ENCODE measurements around the gene DUS1L.
A peak's percentile ranks its signal among the peaks of the same experiment; 100 is the strongest.

The DUS1L gene

DNA sequence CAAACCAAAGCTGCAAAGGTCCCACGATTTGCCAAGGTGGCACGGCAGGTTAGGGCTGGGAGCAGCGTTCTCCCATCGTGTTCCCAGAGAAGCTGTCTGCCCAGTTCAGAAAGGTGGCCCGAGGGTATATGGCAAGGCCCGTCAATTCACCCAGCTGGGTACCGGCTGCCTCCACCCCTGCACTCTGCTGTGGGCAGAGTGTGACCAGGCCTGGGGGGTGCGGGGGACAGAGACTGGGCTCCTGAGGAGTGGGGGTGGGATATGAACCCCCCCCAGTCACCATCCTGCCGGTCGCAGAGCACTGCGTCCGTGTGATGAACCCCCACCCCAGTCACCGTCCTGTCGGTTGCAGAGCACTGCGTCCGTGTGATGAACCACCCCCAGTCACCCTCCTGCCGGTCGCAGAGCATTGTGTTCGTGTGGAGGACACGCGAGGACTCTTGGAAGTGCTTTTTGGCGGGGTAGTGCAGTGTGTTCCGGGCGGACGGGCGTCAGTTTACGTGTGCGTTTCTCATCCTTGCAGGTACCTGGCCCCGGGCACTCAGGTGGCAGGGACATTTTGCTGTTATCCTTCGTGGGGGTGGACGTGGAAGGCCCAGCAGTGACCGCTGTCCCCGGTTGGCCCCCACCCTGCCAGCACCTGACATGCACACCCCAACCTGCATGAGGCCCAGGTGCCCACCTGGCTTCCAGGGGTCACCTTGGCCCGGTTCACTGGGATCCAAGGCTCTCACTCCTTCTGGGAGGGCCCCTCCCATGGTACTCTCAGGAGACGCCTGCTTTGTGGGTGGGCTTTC, 35.1 kb upstream of the DUS1L start:
- DNase-seq: peak in 1 of 2 donors; percentile 10

DNA sequence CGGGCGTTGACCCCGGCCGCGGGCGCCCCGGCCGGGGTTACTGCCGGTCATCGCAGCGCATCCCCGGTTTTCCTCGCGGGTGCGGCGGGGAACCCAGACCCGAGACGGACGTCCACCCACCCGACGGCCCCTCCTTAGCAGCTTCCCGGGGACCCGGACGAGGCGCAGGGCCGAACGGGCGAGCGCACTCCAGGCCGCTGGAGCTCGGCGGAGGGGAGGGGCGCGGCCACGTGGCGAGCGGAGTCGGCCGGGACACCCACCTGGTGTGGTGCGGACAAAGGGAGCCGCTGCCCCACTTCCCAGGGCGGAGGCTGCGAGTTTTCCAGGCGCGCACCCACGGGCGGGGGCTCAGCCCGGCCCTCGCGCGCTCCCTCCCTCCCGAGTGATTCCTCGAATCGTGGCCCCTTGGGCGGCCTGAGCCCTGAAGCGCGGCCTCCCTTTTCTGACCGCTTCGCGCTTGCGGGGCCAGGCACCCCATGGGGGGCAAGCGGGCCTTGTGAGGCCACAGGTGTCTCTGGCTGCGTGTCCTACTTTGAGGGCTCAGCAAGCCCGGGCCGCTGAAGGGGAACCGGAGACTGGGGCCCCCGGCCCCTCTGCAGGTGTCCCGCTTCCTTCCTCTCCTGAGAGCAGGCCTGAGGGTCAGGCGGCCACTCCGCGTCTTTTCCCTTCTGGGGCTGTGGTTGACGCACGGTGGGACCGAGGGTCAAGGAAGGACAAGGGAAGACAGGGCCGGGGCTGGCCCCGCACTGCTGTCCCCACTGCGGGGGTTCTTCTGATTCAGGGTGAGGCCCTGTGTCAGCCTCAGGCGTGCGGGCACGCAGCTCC, 33.5 kb upstream of the DUS1L start:
- no peak for DNase-seq

DNA sequence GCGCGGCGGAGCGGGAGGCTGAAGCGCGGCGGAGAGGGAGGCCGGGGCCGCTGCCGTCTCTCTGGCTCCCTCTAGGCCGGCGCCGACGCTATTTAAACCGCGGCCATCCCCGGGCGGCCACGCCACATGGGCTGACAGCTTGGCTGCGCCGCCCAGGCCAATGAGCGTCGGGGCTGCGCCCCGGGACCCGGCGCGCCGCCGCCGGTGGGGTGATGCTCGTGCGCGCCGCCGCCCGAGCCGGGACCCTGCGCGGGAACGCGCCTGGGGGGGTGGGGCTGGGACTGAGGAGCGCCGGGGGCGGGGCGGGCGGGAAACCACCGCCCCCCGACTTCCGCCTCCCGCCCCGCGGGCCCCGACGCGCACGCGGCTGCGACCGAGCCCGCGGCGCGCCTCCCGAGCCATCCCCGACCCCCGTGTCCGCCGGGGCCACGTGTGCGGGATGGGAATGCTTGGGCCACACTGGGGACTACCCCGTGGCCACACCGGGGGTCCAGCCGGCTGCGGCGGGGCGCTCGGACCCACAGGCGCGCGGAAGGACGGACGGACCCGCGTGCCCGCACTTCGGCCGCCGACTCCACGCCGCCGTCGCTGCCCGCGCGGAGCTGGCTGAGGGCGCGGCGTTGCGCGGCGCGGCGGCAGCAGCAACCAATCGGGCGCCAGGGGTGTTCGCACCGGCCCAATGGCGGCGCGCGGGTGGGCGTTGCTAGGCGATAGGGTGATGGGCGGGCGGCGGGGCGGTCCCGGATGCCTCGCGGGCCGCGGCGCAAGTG, 32.8 kb upstream of the DUS1L start, which contains the start of gene FASN:
TSS of gene FASN (minus strand) at position 68 of the 770 bp plus-strand sequence. CDS start 1,791 bp downstream, outside the sequence.
- peak; percentile 94 to 96 for DNase-seq

DNA sequence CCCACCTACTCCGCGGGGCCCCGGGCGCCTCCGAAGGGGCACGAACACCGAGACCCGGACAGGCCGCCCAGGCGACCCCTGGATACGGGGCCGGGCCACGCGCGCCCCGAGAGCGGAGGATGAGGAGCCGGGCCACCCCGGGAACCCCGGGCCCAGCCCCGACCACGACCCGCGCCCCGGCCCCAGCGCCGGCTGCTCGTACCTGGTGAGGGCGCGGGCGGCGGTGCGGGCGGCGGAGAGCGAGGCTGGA, 32.2 kb upstream of the DUS1L start:
- peak in 1 of 2 donors; percentile 49 for DNase-seq

DNA sequence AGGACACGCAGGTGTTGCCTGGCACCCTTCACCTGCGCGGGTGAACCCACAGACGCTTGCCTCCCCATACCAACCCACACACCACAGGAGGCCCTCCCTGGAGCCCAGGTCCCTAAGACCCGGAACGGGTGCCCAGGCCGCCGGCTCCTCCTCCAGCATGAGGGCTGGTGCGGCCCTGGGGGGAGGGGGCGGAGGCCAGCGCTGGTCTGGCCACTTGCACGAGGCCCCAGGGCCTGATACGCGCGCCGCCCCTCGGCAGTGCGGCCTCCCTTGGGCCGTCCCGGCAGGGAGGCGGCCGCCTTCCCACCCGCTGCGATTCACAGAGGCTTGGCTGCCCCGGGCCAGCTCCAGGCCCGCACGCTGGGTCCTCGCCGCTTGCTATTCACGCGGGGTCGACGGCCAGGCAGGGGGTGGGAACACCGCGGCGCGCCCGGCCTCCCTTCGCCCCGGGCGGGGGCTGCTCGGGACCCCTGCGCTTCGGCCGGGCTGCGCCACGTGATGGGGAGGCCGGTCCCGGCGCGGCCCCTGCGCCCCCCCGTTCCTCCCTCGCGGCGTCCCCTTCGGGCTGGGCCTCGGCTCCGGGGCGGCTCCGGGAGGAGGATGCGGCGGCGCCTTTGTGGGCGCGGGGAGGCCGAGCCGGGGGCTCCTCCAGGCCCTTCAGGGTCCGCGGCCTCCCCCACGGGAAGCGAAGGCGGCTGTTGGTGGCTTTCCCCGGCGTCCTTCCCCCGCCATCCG, 31.7 kb upstream of the DUS1L start:
- DNase-seq: peak in 1 of 2 donors; percentile 43

DNA sequence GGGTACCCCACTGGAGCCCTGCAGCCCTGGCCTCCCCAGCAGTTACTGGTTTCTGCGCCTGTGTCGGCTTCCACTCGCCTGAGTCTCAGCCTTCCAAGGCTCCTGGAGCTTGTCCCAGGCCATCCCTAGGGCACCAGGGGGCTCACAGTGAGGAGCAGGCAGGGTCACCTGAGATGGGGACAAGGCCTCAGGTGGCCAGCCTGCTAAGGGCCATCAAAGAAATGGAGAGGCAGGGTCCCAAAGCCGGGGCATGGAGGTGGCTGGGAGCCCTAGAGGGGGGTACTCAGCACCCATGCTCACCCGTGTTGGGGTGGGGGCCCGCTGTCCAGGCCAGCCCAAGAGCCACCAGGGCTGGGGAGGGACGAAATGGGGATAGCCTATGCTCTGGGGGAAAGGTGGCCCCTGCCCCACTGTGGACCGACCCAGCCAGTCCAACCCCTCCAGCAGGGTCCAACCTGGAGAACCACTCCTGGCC, 31.1 kb upstream of the DUS1L start:
- peak in 1 of 2 donors; percentile 13 for DNase-seq

DNA sequence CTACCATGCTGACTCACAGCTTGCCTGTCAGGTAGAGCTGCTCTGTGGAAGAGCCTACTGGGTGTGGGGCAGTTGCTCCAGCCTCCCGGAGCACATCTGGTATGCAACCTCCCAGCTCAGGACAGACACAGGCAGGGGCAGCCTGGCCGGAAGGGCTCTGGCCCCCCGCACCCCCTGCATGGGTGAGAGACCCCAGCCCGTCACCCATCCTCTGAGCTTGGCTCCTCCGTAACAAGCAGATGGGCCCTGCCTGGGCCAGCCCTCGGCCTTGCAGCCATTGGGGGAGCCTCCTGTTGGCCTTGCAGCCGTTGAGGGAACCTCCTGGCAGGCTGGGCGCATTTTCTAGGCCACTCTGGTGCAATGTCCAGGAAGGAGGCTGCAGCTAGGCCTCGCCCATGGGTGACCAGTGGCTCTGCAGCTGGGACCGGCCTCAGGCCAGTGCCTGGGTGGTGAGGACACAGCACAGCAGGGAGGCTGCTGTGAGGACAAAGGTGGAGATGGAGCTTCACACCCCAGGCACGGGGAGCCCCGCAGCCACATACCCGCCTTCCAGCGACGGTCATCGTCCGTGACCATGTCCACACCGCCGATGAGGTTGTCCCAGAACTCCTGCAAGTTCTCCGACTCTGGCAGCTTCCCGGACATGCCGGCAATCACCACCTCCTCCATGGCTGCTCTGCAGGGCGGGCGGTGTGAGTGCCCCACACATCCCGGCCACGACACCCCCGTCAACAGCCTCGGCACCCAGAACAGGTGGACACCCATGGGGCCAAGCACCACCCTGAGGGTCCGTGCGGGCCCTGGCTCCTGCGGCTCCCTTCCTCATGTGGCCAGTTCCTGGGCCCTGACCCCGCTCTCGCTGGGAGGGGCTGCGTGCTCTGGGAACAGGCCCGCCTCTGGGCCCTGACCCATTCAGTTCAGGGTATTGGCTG, 30.4 kb upstream of the DUS1L start:
- peak in 1 of 2 donors; percentile 4 for DNase-seq

DNA sequence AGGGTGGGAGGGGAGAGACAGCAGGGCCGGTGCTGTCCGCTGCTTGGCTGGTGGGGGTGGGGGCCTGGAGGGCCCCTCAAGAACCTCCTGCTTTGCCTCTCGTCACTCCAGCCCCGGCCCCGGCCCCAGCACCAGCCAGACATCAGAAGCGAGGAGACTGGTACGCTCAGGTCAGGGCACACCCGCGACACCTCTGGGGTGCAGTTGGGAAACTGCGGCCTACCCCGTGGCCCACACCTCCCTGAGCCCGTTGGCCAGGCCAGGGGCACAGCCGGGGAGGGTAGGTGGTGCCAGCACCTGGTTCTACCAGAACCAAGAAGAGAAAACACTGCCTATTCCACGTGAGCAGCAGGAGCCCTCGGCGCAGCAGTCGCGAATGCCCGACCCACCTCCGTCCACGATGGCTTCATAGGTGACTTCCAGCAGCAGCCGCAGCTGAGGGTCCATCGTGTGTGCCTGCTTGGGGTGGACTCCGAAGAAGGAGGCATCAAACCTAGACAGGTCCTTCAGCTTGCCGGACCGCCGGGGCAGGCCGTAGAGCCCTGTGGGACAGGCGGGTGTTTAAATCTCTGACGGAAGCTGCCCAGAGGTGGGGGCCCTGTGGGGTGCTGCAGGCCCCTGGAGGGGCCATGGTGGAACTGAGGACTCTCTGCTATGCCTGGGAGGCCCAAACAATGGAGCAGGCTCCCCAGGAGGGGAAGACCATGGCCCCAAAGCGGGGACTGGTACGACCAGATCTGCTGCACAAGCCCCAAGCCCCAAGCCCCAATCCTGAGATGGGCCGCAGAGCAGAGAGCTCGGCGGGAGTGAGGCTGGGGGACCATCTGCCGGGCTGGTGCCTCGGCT, 29.6 kb upstream of the DUS1L start:
- peak in 1 of 2 donors; percentile 4 for DNase-seq

DNA sequence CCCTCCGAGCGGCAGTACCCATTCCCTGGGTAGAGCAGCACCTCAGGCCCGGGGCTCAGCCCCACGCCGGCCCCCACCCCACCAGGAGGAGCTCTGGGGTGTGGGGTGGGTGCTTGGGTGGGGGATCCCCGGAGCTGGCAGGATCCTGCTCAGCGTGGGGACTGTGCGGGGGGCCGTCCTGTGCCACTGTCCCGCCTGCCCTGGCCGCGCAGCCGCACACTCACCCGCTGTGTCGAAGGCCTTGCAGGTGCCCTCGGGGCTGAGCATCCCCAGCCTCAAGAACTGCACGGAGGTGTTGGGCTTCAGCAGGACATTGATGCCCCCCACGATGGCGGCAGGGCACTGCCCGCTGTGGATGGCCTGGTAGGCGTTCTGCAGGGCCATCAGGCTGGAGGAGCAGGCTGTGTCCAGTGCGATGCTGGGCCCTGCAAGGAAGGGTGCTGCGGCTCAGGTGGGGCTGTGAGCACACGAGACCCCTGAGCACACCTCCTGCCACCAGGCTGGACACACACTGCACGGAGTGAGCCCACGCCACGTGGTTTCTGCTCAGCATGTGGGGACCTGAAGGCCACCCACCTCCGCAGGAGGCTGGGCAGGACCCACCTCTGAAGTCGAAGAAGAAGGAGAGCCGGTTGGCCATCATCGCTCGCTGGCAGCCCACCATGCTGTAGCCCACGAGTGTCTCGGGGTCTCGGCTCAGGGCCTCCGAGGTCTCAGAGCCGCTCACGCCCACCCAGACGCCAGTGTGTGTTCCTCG, 27.6 kb upstream of the DUS1L start:
- no peak for DNase-seq

DNA sequence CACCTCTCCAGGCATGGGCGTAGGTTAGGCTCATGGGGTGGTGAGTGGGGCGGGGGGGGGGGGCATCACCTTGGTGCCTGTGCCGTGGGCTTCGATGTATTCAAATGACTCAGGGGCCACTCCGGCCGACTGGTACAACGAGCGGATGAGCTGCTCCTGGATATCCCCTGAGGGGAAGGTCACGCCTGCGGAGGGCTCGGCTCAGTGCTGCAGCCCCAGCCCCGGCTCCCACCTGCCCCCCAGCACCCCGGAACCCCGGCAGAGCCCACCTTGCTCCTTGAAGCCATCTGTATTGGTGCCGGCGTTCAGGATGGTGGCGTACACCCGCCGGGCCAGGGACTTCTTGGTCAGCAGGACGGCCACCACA, 27.0 kb upstream of the DUS1L start:
- no peak for DNase-seq

DNA sequence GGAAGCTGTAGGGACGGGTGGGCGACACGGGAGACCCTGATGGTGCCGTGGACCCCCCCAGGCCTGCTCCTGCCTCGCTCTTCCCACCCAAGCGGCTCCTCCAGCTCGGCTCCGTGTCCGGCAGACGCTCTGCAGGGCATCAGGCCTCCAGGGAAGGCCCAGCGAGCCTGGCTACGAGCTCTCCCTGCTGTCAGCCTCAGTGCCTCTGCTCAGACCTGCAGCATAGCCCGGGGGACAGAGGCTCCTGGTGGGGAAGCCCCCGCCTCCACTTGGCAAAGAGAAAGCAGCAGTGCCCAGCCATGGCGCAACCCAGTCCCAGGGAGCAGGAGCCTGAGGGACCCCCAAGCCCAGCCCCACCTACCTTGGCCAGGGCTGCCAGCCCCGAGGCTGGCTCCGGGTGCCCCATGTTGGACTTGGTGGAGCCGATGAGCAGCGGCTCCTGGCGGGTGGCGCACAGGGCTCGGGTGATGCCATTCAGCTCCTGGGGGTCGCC, 26.5 kb upstream of the DUS1L start:
- no peak for DNase-seq

DNA sequence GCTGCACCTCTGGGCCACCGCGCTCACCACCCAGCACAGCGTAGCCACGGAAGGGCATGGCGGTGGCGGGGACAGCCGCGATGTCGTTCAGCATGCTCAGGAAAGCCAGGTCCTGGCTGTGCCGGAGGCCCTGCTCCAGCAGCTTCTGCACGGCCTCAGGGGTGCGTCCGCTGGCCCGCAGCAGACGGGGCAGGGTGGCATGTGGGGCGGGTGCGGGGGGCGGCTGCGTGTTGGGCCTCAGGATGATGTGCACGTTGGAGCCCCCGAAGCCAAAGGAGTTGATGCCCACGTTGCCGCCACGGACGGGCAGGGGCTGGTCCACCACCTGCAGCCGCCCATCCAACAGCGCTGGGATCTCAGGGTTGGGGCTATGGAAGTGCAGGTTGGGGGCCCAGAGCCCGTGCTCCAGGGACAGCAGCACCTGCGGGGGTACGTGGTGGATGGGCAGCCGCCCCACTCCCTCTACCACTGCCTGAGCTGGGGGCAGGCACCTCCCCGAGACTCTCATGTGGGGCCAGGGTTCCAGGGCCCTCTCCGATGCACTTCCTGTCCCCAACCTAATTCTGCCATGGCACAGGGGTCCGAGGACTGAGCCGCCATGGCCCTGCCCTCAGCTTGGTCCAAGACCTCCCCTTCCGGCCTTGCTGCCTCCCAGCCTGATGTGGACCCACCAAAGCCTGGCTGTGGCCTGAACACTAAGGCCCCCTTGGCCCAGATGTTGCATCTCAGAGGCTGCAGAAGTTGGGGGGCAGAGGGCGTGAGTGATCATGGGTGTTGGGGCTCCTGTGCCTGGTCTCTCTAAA, 25.9 kb upstream of the DUS1L start:
- no peak for DNase-seq

DNA sequence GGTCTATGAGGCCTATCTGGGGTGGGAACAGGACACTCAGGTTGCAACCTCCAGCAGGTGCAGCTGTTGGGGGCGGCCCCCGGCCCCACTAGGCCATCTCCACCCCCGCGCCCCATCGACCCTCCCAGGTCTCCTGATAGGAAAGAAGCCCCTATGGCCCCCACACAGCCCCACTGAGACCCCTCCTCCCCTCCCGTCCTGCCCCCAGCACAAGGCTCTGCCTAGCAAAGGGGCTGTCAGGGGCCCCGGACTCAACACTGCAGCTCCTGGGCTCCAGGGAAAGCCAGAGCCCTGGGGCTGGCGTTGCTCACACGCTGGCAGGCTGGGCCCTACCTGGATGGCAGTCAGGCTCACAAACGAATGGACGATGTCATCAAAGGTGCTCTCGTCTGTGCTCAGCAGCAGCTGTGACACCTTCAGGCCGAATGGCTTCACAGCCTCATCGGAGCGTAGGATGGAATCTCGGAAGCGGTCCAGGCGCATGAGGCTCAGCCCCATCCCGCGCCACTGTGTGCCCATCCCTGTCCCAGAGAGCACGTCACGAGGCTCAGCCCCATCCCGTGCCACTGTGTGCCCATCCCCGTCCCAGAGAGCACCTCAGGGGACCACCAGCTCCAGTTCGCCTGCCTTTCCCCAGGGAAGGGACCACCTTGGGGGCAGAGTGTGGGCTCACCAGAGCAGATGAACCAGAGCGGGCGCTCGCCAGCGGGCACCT, 25.1 kb upstream of the DUS1L start:
- DNase-seq: no peak

DNA sequence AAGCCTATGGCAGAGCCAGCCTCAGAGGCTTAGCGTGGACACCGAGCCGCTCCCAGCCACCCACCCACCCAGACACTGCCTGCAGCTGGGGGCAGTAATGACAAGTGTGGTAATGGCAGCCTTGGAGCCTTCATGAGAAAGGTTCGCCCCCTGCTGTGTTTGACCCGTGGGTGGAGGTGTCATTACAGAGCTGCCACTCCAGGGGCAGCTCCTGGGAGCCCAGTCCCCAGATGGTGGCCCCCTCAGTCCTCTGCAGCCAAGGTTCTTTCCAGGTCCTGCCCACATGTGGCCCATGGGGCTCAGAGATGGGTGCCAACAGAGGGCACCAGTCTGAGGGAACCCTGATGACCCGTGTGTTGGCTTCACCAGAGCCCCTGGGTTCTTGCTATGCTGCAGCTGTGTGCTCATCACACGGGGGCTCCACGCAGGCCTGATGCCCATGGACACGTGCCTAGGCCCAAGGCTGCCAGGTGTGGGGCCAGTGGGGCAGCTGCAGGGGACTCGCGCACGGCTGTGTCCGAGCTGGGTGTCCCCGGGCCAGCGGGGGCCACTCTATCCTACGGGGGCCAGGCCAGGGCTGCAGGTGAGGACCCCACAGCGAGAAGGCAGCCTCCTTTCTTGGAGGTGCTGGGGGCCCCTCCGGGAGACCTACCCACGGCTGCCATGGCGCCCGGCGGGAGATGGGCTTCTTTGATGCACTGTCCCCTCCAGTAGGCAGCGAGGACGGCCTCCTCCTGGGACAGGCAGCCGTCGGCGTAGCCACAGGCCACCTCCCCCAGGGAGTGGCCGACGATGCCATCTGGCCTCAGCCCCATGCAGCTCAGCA, 24.3 kb upstream of the DUS1L start:
- peak in 1 of 2 donors; percentile 3 for DNase-seq

DNA sequence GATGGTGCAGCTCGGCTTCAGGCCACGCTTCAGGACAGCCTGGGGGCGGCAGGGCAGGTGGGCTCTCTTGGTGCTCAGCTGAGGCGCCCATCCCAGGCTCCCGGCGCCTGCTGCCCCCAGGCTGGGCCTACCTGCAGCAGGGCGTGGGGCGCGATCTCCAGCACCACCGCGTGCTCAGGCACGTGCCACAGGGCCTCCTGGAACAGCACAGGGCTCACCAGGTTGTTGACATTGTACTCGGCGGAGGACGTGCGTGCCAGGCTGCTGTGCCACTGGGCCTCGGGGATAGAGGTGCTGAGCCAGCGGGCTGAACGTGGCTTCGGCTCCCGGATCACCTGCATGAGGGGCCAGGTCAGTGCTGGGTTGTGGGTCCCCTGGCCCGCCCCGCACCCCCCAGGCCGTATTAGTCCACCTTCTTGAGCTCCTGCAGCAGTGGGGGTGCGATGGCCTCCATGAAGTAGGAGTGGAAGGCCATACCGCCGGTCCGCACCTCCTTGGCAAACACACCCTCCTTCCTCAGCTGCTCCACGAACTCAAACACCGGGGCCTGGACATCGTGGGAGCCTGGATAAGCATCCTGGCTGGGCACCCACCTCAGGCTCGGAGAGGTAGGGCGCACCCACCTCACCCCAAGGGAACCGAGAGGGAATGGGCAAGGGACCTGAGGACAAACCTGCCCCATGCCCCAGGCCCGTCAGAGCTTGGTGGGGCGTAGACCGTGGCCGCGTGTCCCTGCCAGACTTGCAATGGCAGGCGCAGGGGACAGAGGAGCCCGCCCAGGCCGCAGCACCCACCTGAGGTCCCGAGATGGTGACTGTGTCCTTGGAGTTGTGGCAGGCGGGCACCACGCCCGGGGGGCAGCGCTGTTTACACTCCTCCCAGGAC, 23.5 kb upstream of the DUS1L start:
- DNase-seq: peak in 1 of 2 donors; percentile 2

All from stimulated activated CD4-positive, alpha-beta T cell treated with anti-CD3 and anti-CD28 coated beads, Interleukin-2, amount 100 ng/mL, for 24 hours (primary cell).